GM23338 (cell line): Measurements from ENCODE around the gene JAKMIP1. TPM values are rescaled to one million over a fixed set of nuclear protein-coding genes. Genes with fewer than 3 reads are reported as not detected.

ENCODE experiments used
- ATAC-seq: fragments of 200-7000 bp; cut with Tn5 transposase; 3 replicates; pipeline ENCODE4 v1.9.1; 2020
- DNase-seq: peaks from one replicate; pipeline ENCODE4 v3.0.0-alpha.2; 2015; ENCODE audit warnings: low spot score
- H2AFZ ChIP-seq: fragments of 200-600 bp; sonication (generic); 2 replicates; pipeline ENCODE4 v1.8.0; 2016; ENCODE audit warnings: antibody characterized with exemption, mild to moderate bottlenecking, moderate library complexity
- H3F3A ChIP-seq: fragments of 200-600 bp; sonication (generic); replicated peaks from 2 replicates; pipeline ENCODE4 v1.8.0; 2017; ENCODE audit warnings: antibody characterized with exemption, mixed run types, low read depth
- H3K27ac ChIP-seq: fragments of 200-600 bp; sonication (generic); 2 replicates; pipeline ENCODE4 v1.6.1; 2016; ENCODE audit warnings: low read depth
- H3K27me3 ChIP-seq: fragments of 200-600 bp; sonication (generic); 2 replicates; pipeline ENCODE4 v1.8.0; 2016; ENCODE audit warnings: mild to moderate bottlenecking, mixed run types, moderate library complexity; ENCODE audit not compliant: insufficient read depth
- H3K36me3 ChIP-seq: fragments of 200-600 bp; sonication (generic); 2 replicates; pipeline ENCODE4 v1.8.0; 2016; ENCODE audit warnings: mild to moderate bottlenecking; ENCODE audit not compliant: insufficient read depth
- H3K4me1 ChIP-seq: fragments of 200-600 bp; sonication (generic); 2 replicates; pipeline ENCODE4 v1.8.0; 2016; ENCODE audit warnings: mild to moderate bottlenecking, moderate library complexity; ENCODE audit not compliant: insufficient read depth
- H3K4me2 ChIP-seq: fragments of 200-600 bp; sonication (generic); 2 replicates; pipeline ENCODE4 v1.7.1; 2017; ENCODE audit warnings: mixed run types
- H3K4me3 ChIP-seq: fragments of 200-600 bp; sonication (generic); 2 replicates; pipeline ENCODE4 v1.6.1; 2016; ENCODE audit warnings: mixed run types
- H3K79me2 ChIP-seq: fragments of 200-600 bp; sonication (generic); replicated peaks from 2 replicates; pipeline ENCODE4 v1.8.0; 2017; ENCODE audit warnings: mild to moderate bottlenecking; ENCODE audit not compliant: insufficient read depth
- H3K9me2 ChIP-seq: fragments of 200-600 bp; sonication (generic); 2 replicates; pipeline ENCODE4 v1.8.0; 2017; ENCODE audit not compliant: insufficient read depth
- H4K20me1 ChIP-seq: fragments of 200-600 bp; sonication (generic); replicated peaks from 2 replicates; pipeline ENCODE4 v1.8.0; 2017; ENCODE audit warnings: mild to moderate bottlenecking; ENCODE audit not compliant: insufficient read depth
- H3K27ac Mint-ChIP-seq: 2 replicates; pipeline ENCODE4 v1.8.0; 2020; ENCODE audit warnings: inconsistent platforms, mild to moderate bottlenecking, moderate library complexity, mixed read lengths
- H3K27me3 Mint-ChIP-seq: 3 replicates; pipeline ENCODE4 v1.8.0; 2022; ENCODE audit warnings: low read depth, mild to moderate bottlenecking, moderate library complexity, mixed read lengths, inconsistent platforms; ENCODE audit not compliant: insufficient read depth, poor library complexity
- H3K36me3 Mint-ChIP-seq: 3 replicates; pipeline ENCODE4 v1.8.0; 2021; ENCODE audit warnings: low read depth, mild to moderate bottlenecking, inconsistent platforms, moderate library complexity, mixed read lengths
- H3K4me1 Mint-ChIP-seq: 3 replicates; pipeline ENCODE4 v1.8.0; 2020; ENCODE audit warnings: mild to moderate bottlenecking, inconsistent platforms, mixed read lengths
- H3K4me3 Mint-ChIP-seq: 3 replicates; pipeline ENCODE4 v1.8.0; 2021; ENCODE audit warnings: moderate library complexity, mild to moderate bottlenecking, inconsistent platforms, mixed read lengths
- H3K9me3 Mint-ChIP-seq: 3 replicates; pipeline ENCODE4 v1.8.0; 2020; ENCODE audit warnings: moderate library complexity, mild to moderate bottlenecking, inconsistent platforms, mixed read lengths
- CREB1 ChIP-seq: fragments of 250-450 bp; sonication (Bioruptor Pico); IDR thresholded peaks from 2 replicates; pipeline ENCODE4 v1.5.0; 2020; ENCODE audit warnings: low read depth, mild to moderate bottlenecking, moderate library complexity
- EZH2phosphoT487 ChIP-seq: fragments of 200-600 bp; sonication (generic); IDR thresholded peaks from one replicate; pipeline ENCODE4 v1.8.1; 2018; ENCODE audit warnings: antibody characterized with exemption; ENCODE audit not compliant: unreplicated experiment
- JUNB ChIP-seq: IDR thresholded peaks from one replicate; pipeline ENCODE4 v1.6.1; 2016; ENCODE audit warnings: antibody characterized with exemption; ENCODE audit not compliant: unreplicated experiment
- NANOG ChIP-seq: IDR thresholded peaks from 2 replicates; pipeline ENCODE4 v1.6.1; 2016; ENCODE audit warnings: antibody characterized with exemption, borderline replicate concordance
- ZNF114 ChIP-seq: fragments of 250-450 bp; sonication (Bioruptor Pico); IDR thresholded peaks from 2 replicates; pipeline ENCODE4 v1.5.0; 2020; ENCODE audit warnings: mild to moderate bottlenecking, moderate library complexity
- ZNF331 ChIP-seq: fragments of 250-450 bp; sonication (Bioruptor Pico); IDR thresholded peaks from 2 replicates; pipeline ENCODE4 v1.5.0; 2020; ENCODE audit warnings: low read depth, mild to moderate bottlenecking, moderate library complexity
- polyA plus RNA-seq: library from polyadenylated mRNA; unstranded; fragments of >200 nt; fragmentation: Nextera tagmentation; extraction: Ambion mirVana; gene quantifications from 2 replicates; pipeline ENCODE4 v1.2.1, GENCODE V29; 2016
- total RNA-seq: library from RNA; depleted of rRNA; stranded (reverse); fragments of >200 nt; shearing (Covaris generic); gene quantifications from 2 replicates; pipeline ENCODE4 v1.2.3, GENCODE V29; 2014
- TF ChIP-seq, protein P1 (sequence below): IDR thresholded peaks from one replicate; pipeline ENCODE4 v1.6.1; 2018; ENCODE audit warnings: antibody characterized with exemption; ENCODE audit not compliant: unreplicated experiment
- TF ChIP-seq, protein P2 (sequence below): fragments of 250-450 bp; sonication (Bioruptor Pico); IDR thresholded peaks from 2 replicates; pipeline ENCODE4 v1.5.0; 2020; ENCODE audit warnings: mild to moderate bottlenecking, moderate library complexity

The JAKMIP1 gene
- total and polyA plus RNA-seq, 2 experiments from 2014 or later, result 4.6 to 5.1 TPM

DNA sequence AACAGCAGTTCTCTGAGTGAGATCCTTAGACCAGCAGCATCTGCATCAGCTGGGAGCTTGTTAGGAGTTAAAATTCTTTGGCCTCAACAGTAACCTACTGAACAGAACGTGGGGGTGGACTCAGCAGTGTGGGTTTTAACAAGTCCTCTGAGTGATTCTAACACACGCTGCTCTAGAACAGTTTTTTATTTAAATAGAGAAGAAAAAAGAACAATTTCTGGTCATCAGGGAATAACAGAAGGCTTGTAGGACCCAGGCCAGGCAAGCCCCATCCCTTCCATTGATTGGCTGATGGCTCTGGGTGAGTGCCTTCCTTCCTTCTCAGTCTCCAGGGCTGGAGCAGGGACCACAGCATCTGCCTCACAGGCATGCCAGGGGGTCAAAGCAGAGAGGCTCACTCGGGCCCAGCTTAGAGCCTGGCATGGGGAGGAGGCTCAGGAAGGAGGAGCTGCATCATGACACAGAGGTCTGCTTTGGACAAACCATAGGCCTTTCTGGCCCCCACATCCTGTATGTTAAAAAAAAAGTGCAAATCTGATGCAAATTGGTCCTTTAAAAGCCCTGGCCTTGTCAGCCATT is 56.7 kb downstream of the JAKMIP1 start (continued):
- no peak for TF ChIP-seq JUNB
- no peak for TF ChIP-seq CREB1 (CRISPR knock-in tag)

DNA sequence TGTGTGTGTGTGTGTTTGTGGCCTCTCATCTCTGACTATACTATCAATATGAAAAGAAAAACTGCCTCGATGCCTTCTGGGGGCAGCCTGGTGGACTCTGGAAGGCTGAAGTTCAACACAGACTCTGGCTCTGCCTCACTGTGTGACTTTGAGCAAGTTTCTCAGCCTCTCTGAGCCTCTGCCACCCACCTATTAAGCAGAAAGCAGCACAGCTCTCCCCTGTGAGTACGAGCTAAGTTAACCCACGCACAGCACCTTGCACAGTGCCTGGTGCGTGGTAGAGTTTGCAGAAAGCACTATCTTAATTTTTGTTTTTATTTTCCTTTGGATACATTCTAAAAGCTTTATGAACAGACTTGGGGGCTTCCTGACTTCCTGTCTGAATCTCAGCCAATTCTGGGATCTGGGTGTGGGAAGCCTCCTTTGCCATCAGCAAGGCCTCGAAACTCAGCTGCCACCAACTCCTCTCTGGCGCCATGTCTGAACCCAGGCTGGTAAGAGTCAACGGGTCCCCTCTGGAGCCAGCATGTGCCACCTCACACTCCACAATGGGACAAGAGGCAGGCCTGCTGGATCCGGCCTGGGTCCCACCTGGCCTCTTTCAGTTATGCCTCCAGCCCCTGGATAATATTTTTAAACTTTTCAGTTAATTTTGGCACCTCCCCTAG is 57.3 kb downstream of the JAKMIP1 start:
- ATAC-seq (no peak), DNase-seq (no peak)
- H3K27ac Mint-ChIP-seq, result no peak overlapping the region
- H4K20me1 ChIP-seq, result no peaks in the 10 kb centered on the region
- no peak overlapping the region for H3K4me3 ChIP-seq
- no peaks in the 10 kb centered on the region for H3K27me3 ChIP-seq
- no peaks in the 10 kb centered on the region for H3K9me2 ChIP-seq
- no peak overlapping the region for H3K4me2 ChIP-seq
- no peaks in the 10 kb centered on the region for H3K36me3 Mint-ChIP-seq
- no peaks in the 10 kb centered on the region for H3K36me3 ChIP-seq
- no peaks in the 10 kb centered on the region for H3F3A ChIP-seq
- TF ChIP-seq ZNF114 (CRISPR knock-in tag) (no peak), NANOG (no peak), ZNF331 (CRISPR knock-in tag) (no peak)
- TF ChIP-seq, protein P1, sequence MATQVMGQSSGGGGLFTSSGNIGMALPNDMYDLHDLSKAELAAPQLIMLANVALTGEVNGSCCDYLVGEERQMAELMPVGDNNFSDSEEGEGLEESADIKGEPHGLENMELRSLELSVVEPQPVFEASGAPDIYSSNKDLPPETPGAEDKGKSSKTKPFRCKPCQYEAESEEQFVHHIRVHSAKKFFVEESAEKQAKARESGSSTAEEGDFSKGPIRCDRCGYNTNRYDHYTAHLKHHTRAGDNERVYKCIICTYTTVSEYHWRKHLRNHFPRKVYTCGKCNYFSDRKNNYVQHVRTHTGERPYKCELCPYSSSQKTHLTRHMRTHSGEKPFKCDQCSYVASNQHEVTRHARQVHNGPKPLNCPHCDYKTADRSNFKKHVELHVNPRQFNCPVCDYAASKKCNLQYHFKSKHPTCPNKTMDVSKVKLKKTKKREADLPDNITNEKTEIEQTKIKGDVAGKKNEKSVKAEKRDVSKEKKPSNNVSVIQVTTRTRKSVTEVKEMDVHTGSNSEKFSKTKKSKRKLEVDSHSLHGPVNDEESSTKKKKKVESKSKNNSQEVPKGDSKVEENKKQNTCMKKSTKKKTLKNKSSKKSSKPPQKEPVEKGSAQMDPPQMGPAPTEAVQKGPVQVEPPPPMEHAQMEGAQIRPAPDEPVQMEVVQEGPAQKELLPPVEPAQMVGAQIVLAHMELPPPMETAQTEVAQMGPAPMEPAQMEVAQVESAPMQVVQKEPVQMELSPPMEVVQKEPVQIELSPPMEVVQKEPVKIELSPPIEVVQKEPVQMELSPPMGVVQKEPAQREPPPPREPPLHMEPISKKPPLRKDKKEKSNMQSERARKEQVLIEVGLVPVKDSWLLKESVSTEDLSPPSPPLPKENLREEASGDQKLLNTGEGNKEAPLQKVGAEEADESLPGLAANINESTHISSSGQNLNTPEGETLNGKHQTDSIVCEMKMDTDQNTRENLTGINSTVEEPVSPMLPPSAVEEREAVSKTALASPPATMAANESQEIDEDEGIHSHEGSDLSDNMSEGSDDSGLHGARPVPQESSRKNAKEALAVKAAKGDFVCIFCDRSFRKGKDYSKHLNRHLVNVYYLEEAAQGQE, result no peak
- H3K4me1 ChIP-seq, result no peaks in the 10 kb centered on the region
- no peak overlapping the region for H3K27ac ChIP-seq
- H3K4me1 Mint-ChIP-seq, result peaks cover 7% of the 10 kb centered on the region
- no peaks in the 10 kb centered on the region for H3K79me2 ChIP-seq
- H3K4me3 Mint-ChIP-seq, result no peak overlapping the region
- H3K9me3 Mint-ChIP-seq, result no peaks in the 10 kb centered on the region; the same call in 2 of the 3 replicates
- H3K27me3 Mint-ChIP-seq, result peaks cover 3% of the 10 kb centered on the region
- H2AFZ ChIP-seq, result no peak overlapping the region

DNA sequence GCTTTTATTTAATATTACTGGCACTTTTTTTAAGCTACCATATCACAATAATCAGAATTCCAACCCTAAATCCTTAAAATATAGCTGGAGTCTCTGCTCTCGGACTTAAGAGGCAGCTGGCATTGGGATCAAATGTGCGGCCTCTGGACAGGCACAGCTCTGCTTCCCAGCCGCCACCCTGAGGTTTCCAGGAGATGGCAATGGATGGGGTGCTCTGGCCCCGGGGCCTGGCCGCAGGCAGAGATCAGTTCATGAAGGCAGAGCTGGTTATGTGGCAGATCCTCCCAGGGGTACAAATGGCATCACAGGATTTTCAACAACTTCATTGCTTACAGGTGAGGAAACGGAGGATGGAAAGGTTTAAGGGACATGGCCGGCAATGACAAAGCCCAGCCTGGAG is 57.8 kb downstream of the JAKMIP1 start:
- Mint-ChIP-seq H3K36me3 (no peaks in the 10 kb centered on the region), H3K27me3 (peaks cover 3% of the 10 kb centered on the region), H3K4me3 (no peak overlapping the region), H3K4me1 (peaks cover 9% of the 10 kb centered on the region), H3K27ac (no peak overlapping the region), H3K9me3 (no peaks in the 10 kb centered on the region)
- no peak overlapping the region for H3K4me3 ChIP-seq
- H3F3A ChIP-seq, result no peaks in the 10 kb centered on the region
- H2AFZ ChIP-seq, result no peak overlapping the region
- H3K9me2 ChIP-seq, result no peaks in the 10 kb centered on the region
- no peak overlapping the region for H3K4me2 ChIP-seq
- H3K27me3 ChIP-seq, result no peaks in the 10 kb centered on the region
- DNase-seq (no peak), ATAC-seq (no peak)
- no peak overlapping the region for H3K27ac ChIP-seq
- no peaks in the 10 kb centered on the region for H3K36me3 ChIP-seq
- no peaks in the 10 kb centered on the region for H3K79me2 ChIP-seq
- no peaks in the 10 kb centered on the region for H3K4me1 ChIP-seq
- no peaks in the 10 kb centered on the region for H4K20me1 ChIP-seq
- TF ChIP-seq ZNF331 (CRISPR knock-in tag), result no peak
- TF ChIP-seq JUNB, result no peak
- TF ChIP-seq, protein P2, sequence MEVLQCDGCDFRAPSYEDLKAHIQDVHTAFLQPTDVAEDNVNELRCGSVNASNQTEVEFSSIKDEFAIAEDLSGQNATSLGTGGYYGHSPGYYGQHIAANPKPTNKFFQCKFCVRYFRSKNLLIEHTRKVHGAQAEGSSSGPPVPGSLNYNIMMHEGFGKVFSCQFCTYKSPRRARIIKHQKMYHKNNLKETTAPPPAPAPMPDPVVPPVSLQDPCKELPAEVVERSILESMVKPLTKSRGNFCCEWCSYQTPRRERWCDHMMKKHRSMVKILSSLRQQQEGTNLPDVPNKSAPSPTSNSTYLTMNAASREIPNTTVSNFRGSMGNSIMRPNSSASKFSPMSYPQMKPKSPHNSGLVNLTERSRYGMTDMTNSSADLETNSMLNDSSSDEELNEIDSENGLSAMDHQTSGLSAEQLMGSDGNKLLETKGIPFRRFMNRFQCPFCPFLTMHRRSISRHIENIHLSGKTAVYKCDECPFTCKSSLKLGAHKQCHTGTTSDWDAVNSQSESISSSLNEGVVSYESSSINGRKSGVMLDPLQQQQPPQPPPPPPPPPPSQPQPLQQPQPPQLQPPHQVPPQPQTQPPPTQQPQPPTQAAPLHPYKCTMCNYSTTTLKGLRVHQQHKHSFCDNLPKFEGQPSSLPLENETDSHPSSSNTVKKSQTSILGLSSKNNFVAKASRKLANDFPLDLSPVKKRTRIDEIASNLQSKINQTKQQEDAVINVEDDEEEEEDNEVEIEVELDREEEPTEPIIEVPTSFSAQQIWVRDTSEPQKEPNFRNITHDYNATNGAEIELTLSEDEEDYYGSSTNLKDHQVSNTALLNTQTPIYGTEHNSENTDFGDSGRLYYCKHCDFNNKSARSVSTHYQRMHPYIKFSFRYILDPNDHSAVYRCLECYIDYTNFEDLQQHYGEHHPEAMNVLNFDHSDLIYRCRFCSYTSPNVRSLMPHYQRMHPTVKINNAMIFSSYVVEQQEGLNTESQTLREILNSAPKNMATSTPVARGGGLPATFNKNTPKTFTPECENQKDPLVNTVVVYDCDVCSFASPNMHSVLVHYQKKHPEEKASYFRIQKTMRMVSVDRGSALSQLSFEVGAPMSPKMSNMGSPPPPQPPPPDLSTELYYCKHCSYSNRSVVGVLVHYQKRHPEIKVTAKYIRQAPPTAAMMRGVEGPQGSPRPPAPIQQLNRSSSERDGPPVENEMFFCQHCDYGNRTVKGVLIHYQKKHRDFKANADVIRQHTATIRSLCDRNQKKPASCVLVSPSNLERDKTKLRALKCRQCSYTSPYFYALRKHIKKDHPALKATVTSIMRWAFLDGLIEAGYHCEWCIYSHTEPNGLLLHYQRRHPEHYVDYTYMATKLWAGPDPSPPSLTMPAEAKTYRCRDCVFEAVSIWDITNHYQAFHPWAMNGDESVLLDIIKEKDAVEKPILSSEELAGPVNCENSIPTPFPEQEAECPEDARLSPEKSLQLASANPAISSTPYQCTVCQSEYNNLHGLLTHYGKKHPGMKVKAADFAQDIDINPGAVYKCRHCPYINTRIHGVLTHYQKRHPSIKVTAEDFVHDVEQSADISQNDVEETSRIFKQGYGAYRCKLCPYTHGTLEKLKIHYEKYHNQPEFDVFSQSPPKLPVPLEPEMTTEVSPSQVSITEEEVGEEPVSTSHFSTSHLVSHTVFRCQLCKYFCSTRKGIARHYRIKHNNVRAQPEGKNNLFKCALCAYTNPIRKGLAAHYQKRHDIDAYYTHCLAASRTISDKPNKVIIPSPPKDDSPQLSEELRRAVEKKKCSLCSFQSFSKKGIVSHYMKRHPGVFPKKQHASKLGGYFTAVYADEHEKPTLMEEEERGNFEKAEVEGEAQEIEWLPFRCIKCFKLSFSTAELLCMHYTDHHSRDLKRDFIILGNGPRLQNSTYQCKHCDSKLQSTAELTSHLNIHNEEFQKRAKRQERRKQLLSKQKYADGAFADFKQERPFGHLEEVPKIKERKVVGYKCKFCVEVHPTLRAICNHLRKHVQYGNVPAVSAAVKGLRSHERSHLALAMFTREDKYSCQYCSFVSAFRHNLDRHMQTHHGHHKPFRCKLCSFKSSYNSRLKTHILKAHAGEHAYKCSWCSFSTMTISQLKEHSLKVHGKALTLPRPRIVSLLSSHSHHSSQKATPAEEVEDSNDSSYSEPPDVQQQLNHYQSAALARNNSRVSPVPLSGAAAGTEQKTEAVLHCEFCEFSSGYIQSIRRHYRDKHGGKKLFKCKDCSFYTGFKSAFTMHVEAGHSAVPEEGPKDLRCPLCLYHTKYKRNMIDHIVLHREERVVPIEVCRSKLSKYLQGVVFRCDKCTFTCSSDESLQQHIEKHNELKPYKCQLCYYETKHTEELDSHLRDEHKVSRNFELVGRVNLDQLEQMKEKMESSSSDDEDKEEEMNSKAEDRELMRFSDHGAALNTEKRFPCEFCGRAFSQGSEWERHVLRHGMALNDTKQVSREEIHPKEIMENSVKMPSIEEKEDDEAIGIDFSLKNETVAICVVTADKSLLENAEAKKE (CRISPR knock-in tag), result no peak
- no peak for TF ChIP-seq EZH2phosphoT487
- TF ChIP-seq ZNF114 (CRISPR knock-in tag), result no peak
